Endothelial cell of umbilical vein (primary cell): Measurements from ENCODE around the gene NPLOC4. TPM values are rescaled to one million over a fixed set of nuclear protein-coding genes. Genes with fewer than 3 reads are reported as not detected.

Source experiments
- BruUV-seq: library from RNA; stranded (reverse); fragments of 400-500 nt; replicated peaks from 2 replicates; lab custom pipeline; 2021; lab: Mats Ljungman, UMichigan
- CTCF ChIA-PET: fragments of 300-600, 350-600 bp; sonication (Branson Sonifier 250); formaldehyde crosslinking; loops from one replicate; lab custom pipeline; 2021; ENCODE audit warnings: antibody characterized with exemption, inconsistent platforms; lab: Charles Lee
- POLR2A ChIA-PET: fragments of 300-600, 350-600 bp; sonication (Branson Sonifier 250); formaldehyde crosslinking; loops from one replicate; lab custom pipeline; 2021; ENCODE audit warnings: antibody characterized with exemption, inconsistent platforms; lab: Charles Lee
- DNase-seq: peaks from one replicate; pipeline ENCODE4 v3.0.0-alpha.2; 2011; ENCODE audit warnings: low read depth, low spot score
- FAIRE-seq: peaks from 2 replicates; lab custom pipeline; 2011; peaks lifted over from hg19 to GRCh38; lab: Jason Lieb, UNC
- H2AFZ ChIP-seq: 2 replicates; pipeline ENCODE4 v1.6.0; 2012; ENCODE audit warnings: low read depth, low read length, control low read depth, inconsistent platforms
- H3K27ac ChIP-seq: 2 replicates; pipeline ENCODE4 v1.5.1; 2011; ENCODE audit warnings: low read depth, mild to moderate bottlenecking, control low read depth, low read length, moderate library complexity; ENCODE audit not compliant: insufficient read depth
- H3K27me3 ChIP-seq, 2 experiments: 2 replicates each; pipeline versions ENCODE4 v1.6.0 to v1.6.1; 2011; ENCODE audit warnings: low read length in 2 of 2, mixed read lengths in 1 of 2; ENCODE audit not compliant: control insufficient read depth in 2 of 2, insufficient read depth in 2 of 2
- H3K36me3 ChIP-seq, 2 experiments: 2 replicates in 1 of 2; 3 replicates in 1 of 2; pipeline ENCODE4 v1.5.1; 2011; ENCODE audit warnings: low read length in 2 of 2, mild to moderate bottlenecking in 1 of 2, moderate library complexity in 1 of 2; ENCODE audit not compliant: control insufficient read depth in 2 of 2, insufficient read depth in 2 of 2; ENCODE audit errors: extremely low read depth in 1 of 2
- H3K4me1 ChIP-seq: 3 replicates; pipeline ENCODE4 v1.5.1; 2011; ENCODE audit warnings: mild to moderate bottlenecking, low read length; ENCODE audit not compliant: control insufficient read depth, insufficient read depth; ENCODE audit errors: extremely low read depth
- H3K4me2 ChIP-seq: 2 replicates; pipeline ENCODE4 v1.6.1; 2011; ENCODE audit warnings: low read length, control low read depth, mixed read lengths; ENCODE audit not compliant: insufficient read depth
- H3K4me3 ChIP-seq, 3 experiments: fragments of 200-600 bp in 1 of 3; sonication (generic), shearing (Covaris generic) in 1 of 3; replicated peaks in 1 of 3; 2 replicates each; pipeline ENCODE4 v1.5.1; 2011 to 2016; ENCODE audit warnings: control low read depth in 3 of 3, low read length in 3 of 3, mild to moderate bottlenecking in 2 of 3, inconsistent platforms in 1 of 3, low read depth in 1 of 3, moderate library complexity in 1 of 3; ENCODE audit not compliant: insufficient read depth in 1 of 3
- H3K79me2 ChIP-seq: 2 replicates; pipeline ENCODE4 v1.6.0; 2012; ENCODE audit warnings: low read length, inconsistent platforms; ENCODE audit not compliant: control insufficient read depth, insufficient read depth
- H3K9ac ChIP-seq: replicated peaks from 2 replicates; pipeline ENCODE3; 2011; ENCODE audit warnings: low read length, control low read depth; ENCODE audit not compliant: insufficient read depth; ENCODE audit errors: extremely low read depth
- H3K9me1 ChIP-seq: replicated peaks from 3 replicates; pipeline ENCODE4 v1.6.0; 2011; ENCODE audit warnings: mild to moderate bottlenecking, low read length; ENCODE audit not compliant: control insufficient read depth, insufficient read depth; ENCODE audit errors: extremely low read depth
- H3K9me3 ChIP-seq: replicated peaks from 2 replicates; pipeline ENCODE4 v1.5.1; 2012; ENCODE audit warnings: low read length, inconsistent platforms; ENCODE audit not compliant: control insufficient read depth, insufficient read depth
- H4K20me1 ChIP-seq: replicated peaks from 2 replicates; pipeline ENCODE3; 2011; ENCODE audit warnings: mild to moderate bottlenecking, low read length; ENCODE audit not compliant: control insufficient read depth, insufficient read depth; ENCODE audit errors: extremely low read depth
- EZH2 ChIP-seq: IDR thresholded peaks from 2 replicates; pipeline ENCODE4 v1.6.1; 2012; ENCODE audit warnings: borderline replicate concordance, low read depth, mild to moderate bottlenecking, moderate library complexity, low read length, inconsistent platforms; ENCODE audit not compliant: severe bottlenecking
- FOS ChIP-seq: IDR thresholded peaks from 2 replicates; pipeline ENCODE4 v1.6.1; 2011; ENCODE audit warnings: mild to moderate bottlenecking, low read length, moderate library complexity, borderline replicate concordance; ENCODE audit not compliant: insufficient read depth
- GATA2 ChIP-seq: IDR thresholded peaks from 2 replicates; pipeline ENCODE4 v1.7.0; 2011; ENCODE audit warnings: low read depth, mild to moderate bottlenecking, moderate library complexity, mixed read lengths, low read length; ENCODE audit not compliant: insufficient read length, insufficient read depth
- JUN ChIP-seq: IDR thresholded peaks from 2 replicates; pipeline ENCODE4 v1.6.1; 2011; ENCODE audit warnings: borderline replicate concordance, low read depth; ENCODE audit not compliant: insufficient read length, insufficient read depth
- MYC ChIP-seq: IDR thresholded peaks from one replicate; pipeline ENCODE4 v1.6.1; 2011; ENCODE audit warnings: mild to moderate bottlenecking, low read depth, low read length
- POLR2A ChIP-seq: IDR thresholded peaks from 2 replicates; pipeline ENCODE4 v1.6.1; 2012; ENCODE audit warnings: low read depth, mild to moderate bottlenecking, control low read depth, low read length
- POLR2AphosphoS5 ChIP-seq: IDR thresholded peaks from 2 replicates; pipeline ENCODE4 v1.6.1; 2012; ENCODE audit warnings: low read depth, mild to moderate bottlenecking, control low read depth, low read length, moderate library complexity; ENCODE audit not compliant: insufficient read depth
- dilution Hi-C: fragments of 300-500 bp; cut with MboI; formaldehyde crosslinking; loops from one replicate; pipeline ENCODE4 v1.15.0; 2019; ENCODE audit warnings: low sequenced_read_pairs; ENCODE audit not compliant: extremely low pct_ligation_motif_present
- intact Hi-C: fragments of 100-400 bp; cut with micrococcal nuclease; formaldehyde crosslinking; loops from one replicate; pipeline ENCODE4 v1.10.0; 2022
- polyA plus RNA-seq, 4 experiments: library from polyadenylated mRNA; depleted of rRNA in 3 of 4; stranded (reverse) in 3 of 4; unstranded in 1 of 4; fragments of >200 nt; gene quantifications; 2 replicates each; pipeline versions ENCODE4 v1.2.1 to v1.2.3, GENCODE V29; 2011 to 2012; ENCODE audit warnings: missing spikeins in 1 of 4
- total RNA-seq: library from RNA; stranded (reverse); gene quantifications from 2 replicates; pipeline ENCODE4 v1.2.3, GENCODE V29; 2021
- TF ChIP-seq, protein P1 (sequence below): IDR thresholded peaks from 2 replicates; pipeline ENCODE4 v1.6.1; 2011; ENCODE audit not compliant: insufficient read depth, insufficient read length
- TF ChIP-seq, protein P2 (sequence below), 2 donors: IDR thresholded peaks; 1 replicate in 1 of 2; 2 replicates in 1 of 2; pipeline ENCODE4 v1.5.1; 2011; ENCODE audit warnings: low read length in 2 of 2, mild to moderate bottlenecking in 2 of 2, moderate library complexity in 2 of 2, control low read depth in 1 of 2, inconsistent platforms in 1 of 2, low read depth in 1 of 2; ENCODE audit not compliant: insufficient read depth in 1 of 2; ENCODE audit errors: extremely low read depth in 1 of 2

The NPLOC4 gene
- total and polyA plus RNA-seq, 2 donors (not counting 3 experiments of a cell fraction or from before 2014, with no cell fraction given) = 150 to 175 TPM

DNA sequence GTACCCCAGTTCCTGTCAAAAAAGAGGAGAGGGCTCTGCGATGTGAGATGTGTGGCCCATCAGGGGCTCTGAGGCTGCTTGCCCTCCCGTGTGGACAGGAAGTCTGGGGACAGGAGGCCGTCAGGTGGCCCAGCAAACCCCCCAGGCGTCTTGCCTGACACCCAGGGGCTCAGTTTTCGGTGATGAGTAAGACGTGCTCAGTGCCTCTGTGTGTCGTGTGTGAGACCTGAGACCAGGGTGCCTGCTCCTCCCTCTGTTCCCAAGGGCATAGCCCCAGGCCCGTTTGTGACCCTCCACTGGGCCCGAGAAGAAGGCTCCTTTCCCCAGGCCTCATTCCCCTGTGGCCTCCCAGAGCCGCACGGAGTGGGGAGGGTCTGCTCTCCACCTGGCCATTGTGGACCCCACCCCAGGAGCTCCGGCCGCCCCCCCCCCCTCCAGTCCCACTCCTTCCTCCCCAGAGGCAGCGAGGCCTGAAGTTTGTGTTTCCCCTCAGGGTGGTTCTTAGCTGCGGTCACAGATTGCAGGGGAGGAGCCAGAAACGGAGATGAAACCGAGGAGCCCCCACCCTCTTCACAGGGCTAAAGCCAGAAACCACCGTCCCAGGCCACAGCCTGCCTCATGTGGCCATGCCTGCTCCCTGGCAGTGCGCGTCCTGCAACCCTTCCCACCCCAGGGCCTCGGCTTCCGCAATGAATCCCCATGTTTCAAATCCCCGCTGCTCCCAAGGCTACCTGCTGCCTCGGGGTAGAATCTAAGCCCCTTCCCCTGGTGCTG is 119.4 kb downstream of the NPLOC4 start:
- no peak for DNase-seq
- ChIA-PET POLR2A (interaction anchor here (0.6 kb wide), 1 partner anchor 9 kb away, joined by 5 read pairs; no protein-coding TSS in a partner anchor), CTCF (interaction anchor here (1.0 to 2.2 kb wide), 4 partner anchors 33 to 226 kb away, joined by 3 to 11 read pairs (median 4); partner anchors contain the start of gene FAAP100)
- Histone ChIP-seq H3K4me1 (peaks cover 35% of the 10 kb centered on the region), H3K4me3 (no peak overlapping the region), H3K36me3 (no peaks in the 10 kb centered on the region), H2AFZ (no peak overlapping the region), H3K9me3 (no peaks in the 10 kb centered on the region), H3K27me3 (no peaks in the 10 kb centered on the region), H3K9ac (no peak overlapping the region), H3K79me2 (peaks cover 25% of the 10 kb centered on the region), H3K9me1 (no peaks in the 10 kb centered on the region), H3K4me2 (no peak overlapping the region), H4K20me1 (no peaks in the 10 kb centered on the region), H3K27ac (no peak overlapping the region)
- intact Hi-C loops (no loop called here), dilution Hi-C loops (no loop called here)
- BruUV-seq = no TSS peak
- FAIRE-seq = no peak
- TF ChIP-seq FOS (no peak), POLR2A (no peak), POLR2AphosphoS5 (no peak), MYC (no peak), JUN (no peak), GATA2 (no peak), EZH2 (no peak)
- TF ChIP-seq, protein P1, sequence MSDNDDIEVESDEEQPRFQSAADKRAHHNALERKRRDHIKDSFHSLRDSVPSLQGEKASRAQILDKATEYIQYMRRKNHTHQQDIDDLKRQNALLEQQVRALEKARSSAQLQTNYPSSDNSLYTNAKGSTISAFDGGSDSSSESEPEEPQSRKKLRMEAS = no peak
- TF ChIP-seq, protein P2, sequence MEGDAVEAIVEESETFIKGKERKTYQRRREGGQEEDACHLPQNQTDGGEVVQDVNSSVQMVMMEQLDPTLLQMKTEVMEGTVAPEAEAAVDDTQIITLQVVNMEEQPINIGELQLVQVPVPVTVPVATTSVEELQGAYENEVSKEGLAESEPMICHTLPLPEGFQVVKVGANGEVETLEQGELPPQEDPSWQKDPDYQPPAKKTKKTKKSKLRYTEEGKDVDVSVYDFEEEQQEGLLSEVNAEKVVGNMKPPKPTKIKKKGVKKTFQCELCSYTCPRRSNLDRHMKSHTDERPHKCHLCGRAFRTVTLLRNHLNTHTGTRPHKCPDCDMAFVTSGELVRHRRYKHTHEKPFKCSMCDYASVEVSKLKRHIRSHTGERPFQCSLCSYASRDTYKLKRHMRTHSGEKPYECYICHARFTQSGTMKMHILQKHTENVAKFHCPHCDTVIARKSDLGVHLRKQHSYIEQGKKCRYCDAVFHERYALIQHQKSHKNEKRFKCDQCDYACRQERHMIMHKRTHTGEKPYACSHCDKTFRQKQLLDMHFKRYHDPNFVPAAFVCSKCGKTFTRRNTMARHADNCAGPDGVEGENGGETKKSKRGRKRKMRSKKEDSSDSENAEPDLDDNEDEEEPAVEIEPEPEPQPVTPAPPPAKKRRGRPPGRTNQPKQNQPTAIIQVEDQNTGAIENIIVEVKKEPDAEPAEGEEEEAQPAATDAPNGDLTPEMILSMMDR (IDR thresholded peaks at IDR 0.05; ENCODE audit: extremely low read depth in 1 of 2, insufficient read depth in 1 of 2, low read depth in 1 of 2, low read length in 2 of 2) = no peak
